Hypothalamus (tissue), 51 donors: ENCODE measurements around the gene PFN4.
"Not testable (repeated sequence)": the region's sequence is repeated elsewhere in the genome, so short reads cannot be mapped to it uniquely, and the experiment has no call there.

ENCODE experiments used
- DNase-seq, 51 donors: peaks; one replicate each; lab custom pipeline; 2025; lab: John Stamatoyannopoulos, UW

Gene PFN4

GRCh38 chr2:24123195-24123921, at the start of gene PFN4, which contains the start of gene FAM228B:
PFN4 (minus strand) TSS chr2:24123334; CDS start chr2:24122535, 799 bp downstream.
FAM228B (plus strand) TSS chr2:24123469; CDS start chr2:24124362, 893 bp downstream.
- DNase-seq, result peak; percentile 36 to 92 (median 82)

DNA sequence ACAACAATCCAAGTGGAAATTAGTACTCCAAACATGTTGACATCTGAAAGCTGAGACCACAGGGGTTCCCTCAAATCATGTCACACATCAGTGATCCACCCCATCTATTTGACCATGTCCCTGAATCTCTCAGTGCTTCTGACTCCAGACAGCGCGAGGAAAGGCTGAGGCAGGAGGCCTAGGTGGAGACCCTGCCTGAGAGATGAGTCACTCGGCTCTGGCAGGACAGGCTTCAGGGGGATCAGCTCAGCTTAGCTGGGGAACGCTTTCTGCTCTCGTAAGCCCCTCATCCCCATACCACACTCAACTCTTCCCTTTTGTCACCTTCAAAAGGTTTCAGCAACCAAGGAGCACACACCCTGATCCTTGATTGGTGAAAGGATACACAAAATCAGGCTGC, 45.9 kb upstream of the PFN4 start:
- no peak for DNase-seq

GRCh38 chr2:24164416-24164973, 41.4 kb upstream of the PFN4 start:
- DNase-seq, result no peak

DNA sequence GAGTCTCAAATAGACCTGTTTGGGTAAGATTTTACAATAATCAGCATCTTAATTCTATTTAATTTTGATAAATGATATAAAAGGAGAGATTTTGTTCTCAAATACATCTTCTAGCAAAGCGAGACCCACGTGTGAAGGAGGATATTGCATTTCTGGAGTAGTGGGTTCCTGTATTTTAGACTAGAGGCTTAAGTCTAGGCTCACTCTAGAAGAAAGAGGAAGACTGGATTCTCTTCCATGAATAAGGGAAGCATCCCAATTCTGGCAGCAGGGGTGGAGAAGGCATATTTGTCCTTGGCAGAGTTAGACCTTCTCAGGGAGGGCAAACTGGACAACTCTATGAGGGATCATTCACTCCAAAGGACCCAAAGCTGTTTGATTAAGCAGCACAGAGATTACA, 40.5 kb upstream of the PFN4 start:
- no peak for DNase-seq

DNA sequence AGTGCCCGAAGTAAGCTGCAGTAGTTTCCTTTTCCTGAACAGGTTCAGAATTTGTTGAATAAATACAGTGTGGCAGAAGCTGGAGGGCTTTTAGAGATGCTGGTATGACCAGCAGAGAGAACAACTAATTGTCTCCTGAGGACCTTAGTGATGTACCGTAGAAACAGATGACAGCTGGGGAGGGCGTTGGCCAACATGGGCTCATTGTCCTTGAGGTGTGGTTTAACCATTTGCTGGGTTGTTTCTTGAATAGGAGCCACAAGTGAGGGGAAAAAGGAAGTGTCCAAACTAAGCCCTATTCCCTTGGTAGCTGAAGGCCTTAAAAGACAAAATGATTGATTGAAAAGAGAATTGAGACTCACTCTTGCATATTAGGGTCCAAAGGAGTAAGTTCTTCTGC, 40.1 kb upstream of the PFN4 start:
- DNase-seq, result no peak

DNA sequence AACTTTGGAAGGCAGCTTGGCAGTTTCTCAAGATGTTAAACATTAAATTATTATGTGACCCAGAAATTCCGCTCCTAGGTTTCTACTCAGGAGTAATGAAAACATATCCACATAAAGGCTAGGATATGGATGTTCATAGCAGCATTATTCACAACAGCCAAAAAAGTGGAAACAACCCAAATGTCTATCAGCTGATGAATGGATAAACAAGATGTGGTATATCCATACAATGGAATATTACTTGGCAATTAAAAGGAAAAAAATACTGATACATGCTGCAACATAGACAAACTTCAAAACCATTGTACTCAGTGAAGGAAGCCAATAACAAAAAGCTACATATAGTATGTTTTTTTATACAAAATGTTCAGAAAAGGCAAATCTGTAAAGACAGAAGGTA, 39.4 kb upstream of the PFN4 start:
- no peak for DNase-seq

- DNase-seq, result no peak
Observed at GRCh38 chr2:24160761-24161160, 37.6 kb upstream of the PFN4 start.

- no peak for DNase-seq
Observed at GRCh38 chr2:24159708-24160107, 36.6 kb upstream of the PFN4 start.

DNA sequence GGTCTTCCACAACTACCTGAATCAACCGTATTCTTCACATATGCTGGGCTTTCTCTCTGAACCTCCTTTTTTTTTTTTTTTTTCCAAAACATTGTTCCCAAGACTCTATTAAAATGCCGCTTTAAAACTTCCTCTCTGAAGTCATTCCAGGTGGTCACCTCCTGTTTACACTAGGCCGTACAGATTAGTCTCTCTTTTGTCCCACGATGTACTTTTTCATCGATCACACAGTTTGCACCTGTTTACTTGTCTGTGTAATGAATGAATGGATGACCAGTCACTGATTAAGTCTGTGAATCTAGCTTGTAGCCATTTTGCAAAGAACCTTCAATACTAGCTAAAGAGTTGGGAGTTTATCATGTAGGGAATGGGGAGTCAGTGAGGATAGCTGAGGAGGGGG, 35.0 kb upstream of the PFN4 start:
- no peak for DNase-seq

GRCh38 chr2:24153478-24153877, 30.3 kb upstream of the PFN4 start:
- peak in 1 of 51 donors; percentile 3 for DNase-seq

GRCh38 chr2:24152413-24153197, 29.5 kb upstream of the PFN4 start:
- DNase-seq, result no peak

DNA sequence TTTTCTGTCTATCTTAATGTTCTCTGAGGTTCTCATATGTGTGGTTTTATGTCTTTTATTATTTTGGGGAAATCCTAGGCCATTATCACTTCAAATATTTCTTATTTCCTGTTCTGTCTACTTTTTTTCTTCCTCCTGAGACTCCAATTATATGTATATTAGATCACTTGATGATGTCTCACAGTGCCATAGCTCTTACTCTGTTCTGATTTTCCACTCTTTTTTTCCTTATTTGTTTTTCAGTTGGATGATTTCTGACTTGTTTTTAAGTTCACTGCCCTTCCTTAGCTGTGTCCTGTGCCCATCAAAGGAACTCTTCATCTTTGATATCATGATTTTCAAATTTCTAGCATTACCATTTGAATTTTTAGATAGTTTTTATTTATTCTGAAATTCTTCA, 24.2 kb upstream of the PFN4 start:
- DNase-seq, result no peak

- DNase-seq, result not testable (repeated sequence)
Observed at GRCh38 chr2:24140305-24140704, 17.2 kb upstream of the PFN4 start.

DNA sequence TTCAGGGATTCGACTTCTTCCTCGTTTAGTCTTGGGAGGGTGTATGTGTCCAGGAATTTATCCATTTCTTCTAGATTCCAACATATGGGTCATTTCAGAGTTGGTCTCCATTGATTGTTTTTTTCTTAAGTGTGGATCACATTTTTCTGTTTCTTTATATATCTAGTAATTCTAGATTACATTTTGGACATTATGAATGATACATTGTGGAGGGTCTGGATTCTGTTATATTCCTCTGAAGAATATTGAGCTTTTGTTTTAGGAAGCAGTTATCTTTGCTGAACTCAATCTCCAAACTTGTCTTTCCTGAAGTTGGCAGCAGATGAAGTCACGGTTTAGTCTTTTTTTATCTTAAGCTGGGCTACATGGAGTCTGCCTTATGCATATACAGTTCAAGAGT, 9.4 kb upstream of the PFN4 start:
- no peak for DNase-seq

GRCh38 chr2:24125956-24126355, 2.8 kb upstream of the PFN4 start:
- no peak for DNase-seq

GRCh38 chr2:24123922-24124580, 917 bp upstream of the PFN4 start:
- DNase-seq, result peak in 6 of 51 donors; percentile 33 to 72 (median 70)

GRCh38 chr2:24122366-24123194, 554 bp downstream of the PFN4 start:
- peak in 4 of 51 donors; percentile 2 to 47 (median 26) for DNase-seq

GRCh38 chr2:24121469-24121868, 1.7 kb downstream of the PFN4 start:
- DNase-seq, result no peak

- DNase-seq, result no peak
Observed at GRCh38 chr2:24121066-24121465, 2.1 kb downstream of the PFN4 start.

- no peak for DNase-seq
Observed at GRCh38 chr2:24117902-24118301, 5.2 kb downstream of the PFN4 start.
